Superior temporal gyrus (tissue), 1 donor: ENCODE data around the gene SERPINB13.
"Not testable (repeated sequence)": the region's sequence is repeated elsewhere in the genome, so short reads cannot be mapped to it uniquely, and the experiment has no call there.

Experiments
- DNase-seq: peaks from one replicate; pipeline ENCODE4 v3.0.0-alpha.2; 2016; ENCODE audit errors: extremely low spot score

SERPINB13 gene

DNA sequence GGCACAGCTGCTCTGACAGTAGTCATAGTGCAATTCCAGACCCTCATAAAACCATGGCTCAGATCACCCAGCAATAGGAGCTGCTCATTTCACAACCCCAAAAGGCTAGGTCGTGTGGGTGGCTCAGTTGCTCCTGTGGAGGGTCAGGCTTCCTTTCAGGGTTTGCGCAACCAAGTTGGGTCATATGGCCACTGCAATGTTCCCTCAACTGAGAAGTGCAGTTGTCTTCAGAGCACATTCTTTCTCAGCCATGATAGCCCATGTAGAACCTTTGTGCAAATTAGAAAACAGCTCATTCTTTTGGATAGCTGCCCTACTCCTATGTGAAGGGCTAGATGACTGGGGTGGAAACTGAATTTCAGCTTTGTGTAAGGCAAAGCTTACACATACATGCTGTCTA is 3.2 kb downstream of the SERPINB13 start:
- no peak for DNase-seq

DNA sequence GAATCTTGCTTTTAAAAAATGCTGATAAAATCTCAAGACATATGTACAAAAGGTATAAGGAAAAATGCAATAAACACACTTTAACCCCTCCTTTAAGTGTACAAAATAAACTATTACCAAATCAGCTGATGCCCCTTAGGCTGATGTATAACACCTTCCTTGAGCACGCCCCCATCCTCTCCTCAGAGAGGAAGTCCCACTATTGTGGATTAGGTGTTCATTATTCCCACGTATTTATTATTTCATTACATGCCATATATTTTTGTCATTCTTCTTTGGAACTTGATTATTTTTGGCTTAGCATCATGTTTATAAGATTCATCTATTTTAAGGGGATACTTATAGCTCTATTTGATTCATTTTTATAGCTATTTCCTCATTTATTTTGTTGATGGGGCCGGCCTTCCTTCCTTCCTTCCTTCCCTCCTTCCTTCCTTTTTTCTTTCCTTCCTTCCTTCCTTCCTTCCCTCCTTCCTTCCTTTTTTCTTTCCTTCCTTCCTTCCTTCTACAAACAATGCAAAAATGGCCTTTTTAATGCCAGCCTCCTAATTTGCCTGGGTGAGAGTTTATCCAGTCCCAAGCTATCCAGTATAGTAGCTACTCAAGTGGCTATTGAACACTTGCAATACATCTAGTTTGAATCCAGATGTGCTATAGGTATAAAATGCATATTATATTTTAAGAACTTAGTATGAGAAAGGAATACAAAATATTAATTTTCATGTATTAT is 4.0 kb downstream of the SERPINB13 start:
- no peak for DNase-seq

DNA sequence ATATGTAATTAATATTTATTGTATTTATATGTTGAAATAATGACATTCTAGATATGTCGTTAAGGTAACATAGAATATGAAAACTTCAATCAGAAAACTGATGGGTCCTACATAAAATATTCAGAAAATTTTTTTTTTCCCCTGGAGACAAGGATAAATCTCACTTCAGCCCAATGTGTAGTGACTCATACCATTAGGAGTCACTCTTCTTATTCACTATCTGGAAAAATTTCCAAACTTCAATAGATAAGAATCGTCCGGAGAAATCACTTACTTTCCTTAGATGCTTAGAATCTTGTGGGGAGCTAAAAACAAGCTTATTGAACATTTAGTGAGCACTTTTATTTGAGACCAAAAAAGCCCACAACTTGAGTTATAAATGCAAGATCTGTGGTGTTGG is 4.6 kb downstream of the SERPINB13 start:
- no peak for DNase-seq

DNA sequence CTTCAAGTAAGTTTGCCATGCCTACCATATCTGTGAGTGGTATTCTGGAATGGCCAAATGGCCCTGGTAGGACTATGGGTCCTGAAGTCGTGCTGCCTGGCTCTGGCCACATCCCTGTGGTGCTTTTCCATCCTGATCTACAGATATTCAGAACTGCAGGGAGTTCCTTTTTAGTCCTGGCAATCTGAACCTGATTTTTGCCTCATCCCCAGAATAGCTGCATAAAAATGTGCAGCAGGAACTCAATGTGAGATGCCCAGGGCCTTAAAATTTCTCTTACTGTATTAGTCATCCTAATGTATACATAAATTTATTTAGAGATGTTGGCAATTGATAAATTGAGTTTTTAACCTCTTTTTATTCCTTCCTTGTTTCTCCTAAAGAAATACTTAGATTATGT is 5.3 kb downstream of the SERPINB13 start:
- DNase-seq: no peak

- DNase-seq: no peak
These were observed 9.8 kb downstream of the SERPINB13 start for GRCh38 chr18:63596964-63597363.

- DNase-seq: no peak
These were observed 16.2 kb downstream of the SERPINB13 start for GRCh38 chr18:63603355-63603754.

GRCh38 chr18:63603772-63604171 is 16.6 kb downstream of the SERPINB13 start:
- DNase-seq: no peak

DNA sequence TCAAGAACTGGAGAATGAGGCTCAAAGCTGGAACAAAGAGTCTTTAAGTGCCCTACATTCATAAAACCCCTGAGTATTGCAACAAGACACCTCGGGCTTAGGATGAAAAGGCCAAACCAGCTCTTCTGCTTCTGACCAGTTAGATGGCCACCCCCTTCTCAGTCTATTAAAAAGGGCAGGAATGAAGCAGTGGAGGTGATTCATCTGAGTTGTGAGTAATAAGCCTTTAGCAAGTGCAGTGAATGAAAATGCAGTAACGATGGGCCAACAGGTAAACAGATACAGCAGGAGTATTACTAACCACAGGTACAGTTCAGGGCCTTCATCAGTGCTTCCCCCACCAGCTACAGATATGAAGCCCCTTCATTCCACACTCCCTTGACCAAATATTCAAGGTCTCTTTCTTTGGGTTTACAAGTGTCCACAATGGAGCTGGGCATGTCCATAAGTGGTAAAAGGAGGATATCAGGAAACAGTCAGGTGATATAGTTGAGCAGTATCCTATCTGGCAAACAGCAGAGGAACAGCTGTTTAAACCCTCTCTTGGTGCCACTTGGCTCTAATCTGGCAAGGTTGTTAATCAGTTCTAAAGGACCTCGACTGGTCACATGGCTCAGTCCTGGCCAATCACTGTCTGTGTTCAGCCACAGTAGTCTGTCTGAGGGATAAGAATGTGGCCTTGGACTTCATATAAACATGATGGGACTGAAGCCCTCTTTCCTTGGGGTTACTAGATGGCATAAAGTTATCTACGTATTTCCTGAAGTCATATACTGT is 17.8 kb downstream of the SERPINB13 start:
- DNase-seq: no peak

- no peak for DNase-seq
These were observed 19.4 kb downstream of the SERPINB13 start for GRCh38 chr18:63606526-63606925.

DNA sequence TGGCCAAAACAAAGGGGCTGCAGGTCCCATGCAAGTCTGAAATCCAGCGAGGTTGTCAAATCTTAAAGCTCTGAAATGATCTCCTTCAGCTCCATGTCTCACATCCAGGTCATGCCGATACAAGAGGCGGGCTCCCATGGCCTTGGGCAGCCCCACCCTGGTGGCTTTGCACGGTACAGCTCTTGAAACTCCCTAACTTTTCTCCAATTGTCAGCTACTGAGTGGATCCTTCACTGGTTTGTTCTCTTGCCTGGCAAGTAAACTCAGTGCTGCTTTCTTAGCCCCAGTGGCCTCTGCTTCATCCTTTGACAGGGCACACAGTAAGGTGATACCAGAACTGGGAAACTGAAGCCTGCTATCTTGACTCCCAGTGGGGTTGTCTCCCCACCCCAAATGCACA is 26.3 kb downstream of the SERPINB13 start:
- no peak for DNase-seq

- no peak for DNase-seq
These were observed 30.1 kb downstream of the SERPINB13 start for GRCh38 chr18:63617049-63617914.

DNA sequence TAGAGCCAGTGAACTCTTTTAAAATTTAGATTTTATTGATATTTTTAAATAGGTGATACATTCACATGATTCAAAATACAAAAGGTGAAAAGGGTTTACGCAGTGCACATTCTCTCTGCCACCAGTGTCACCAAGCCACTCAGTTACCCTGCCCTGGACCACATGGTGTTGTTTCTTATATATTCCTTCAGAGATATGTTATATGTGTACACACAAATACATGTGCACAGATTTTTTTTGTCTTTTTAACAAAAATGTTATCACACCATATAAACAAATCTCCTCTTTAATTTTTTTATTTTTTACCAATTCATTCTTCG is 30.7 kb downstream of the SERPINB13 start:
- no peak for DNase-seq

- no peak for DNase-seq
These were observed 32.5 kb downstream of the SERPINB13 start for GRCh38 chr18:63619661-63620060.

DNA sequence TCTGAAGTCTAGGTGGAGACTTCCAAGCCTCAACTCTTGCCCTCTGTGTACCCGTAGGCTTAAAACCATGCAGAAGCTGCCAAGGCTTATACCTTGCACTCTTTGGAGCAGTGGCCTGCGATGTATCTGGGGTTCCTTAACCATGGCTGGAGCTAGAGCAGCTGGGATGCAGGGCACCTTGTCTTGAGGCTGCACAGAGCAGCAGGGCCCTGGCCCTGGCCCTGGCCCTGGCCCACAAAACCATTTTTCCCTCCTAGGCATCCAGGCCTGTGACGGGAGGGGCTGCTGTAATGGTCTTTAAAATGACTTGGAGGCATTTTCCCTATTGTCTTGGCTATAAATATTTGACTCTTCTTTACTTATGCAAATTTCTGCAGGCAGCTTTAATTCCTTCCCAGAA is 37.7 kb downstream of the SERPINB13 start:
- DNase-seq: no peak

DNA sequence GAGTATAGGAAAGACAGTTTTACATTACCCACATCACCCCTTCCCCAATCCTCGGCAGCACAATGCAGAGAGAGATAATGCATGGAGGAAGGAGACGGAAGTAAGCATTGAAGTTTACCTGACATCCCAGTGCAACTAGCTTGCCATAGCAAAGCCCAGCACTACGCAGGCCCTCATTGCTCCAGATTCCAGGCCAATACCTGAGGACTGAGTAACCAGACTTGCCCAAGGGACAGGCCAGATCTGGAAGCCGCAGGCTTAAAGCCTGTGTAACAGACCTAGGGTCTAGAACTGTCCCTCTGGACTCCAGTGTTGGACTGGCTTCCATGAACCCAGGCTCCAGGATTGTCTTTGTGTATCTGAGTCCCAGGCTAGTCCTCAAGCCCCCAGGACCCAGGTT is 39.3 kb downstream of the SERPINB13 start:
- no peak for DNase-seq

- no peak for DNase-seq
These were observed 40.7 kb downstream of the SERPINB13 start for GRCh38 chr18:63627819-63628218.

DNA sequence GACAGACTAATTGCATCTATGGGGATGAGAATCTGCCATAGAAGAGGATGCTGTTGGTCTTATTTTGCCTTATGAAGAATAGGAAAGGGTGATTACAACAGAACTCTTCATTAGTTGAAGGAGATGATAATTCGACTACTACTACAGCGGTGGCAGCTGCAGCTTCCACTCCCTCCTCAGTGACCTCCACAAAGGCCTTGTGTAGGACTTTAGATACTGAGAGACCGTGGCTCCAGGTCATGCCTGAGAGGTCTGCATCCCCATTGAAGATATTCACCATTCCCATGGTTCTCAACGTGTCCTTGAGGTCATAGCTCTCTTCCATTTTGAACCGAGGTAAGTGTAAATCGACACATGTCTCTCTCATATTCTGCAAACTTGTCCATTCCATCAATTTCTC is 50.6 kb downstream of the SERPINB13 start:
- no peak for DNase-seq

DNA sequence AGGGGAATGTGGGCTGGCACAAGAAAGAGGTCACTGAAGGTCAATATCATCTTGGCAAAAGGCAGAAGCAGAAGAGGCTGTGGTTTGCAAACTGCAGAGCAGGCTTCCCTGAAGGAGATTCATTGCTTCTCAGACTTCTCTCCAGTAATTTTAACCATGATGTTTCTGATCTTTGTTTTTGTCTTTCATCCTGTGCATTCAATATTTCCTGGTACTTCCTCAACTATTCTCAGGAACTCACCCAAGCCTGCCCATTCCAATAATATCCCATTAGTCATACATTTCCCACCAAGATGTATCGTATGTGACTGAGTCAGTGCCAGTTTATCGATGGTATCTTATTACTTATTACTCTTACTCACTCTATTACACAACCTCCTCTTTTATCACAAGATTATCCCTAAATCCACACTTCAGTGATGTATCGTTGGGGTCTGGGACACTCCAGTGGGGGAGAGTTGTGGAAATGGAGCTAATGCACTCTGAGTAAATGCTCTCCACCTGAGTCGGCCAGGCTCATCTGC is 54.1 kb downstream of the SERPINB13 start:
- not testable (repeated sequence) for DNase-seq

GRCh38 chr18:63642668-63643356 is 55.7 kb downstream of the SERPINB13 start:
- DNase-seq: not testable (repeated sequence)

- DNase-seq: not testable (repeated sequence)
These were observed 57.0 kb downstream of the SERPINB13 start, which contains the start of gene SERPINB4 for GRCh38 chr18:63644142-63644541. Gene SERPINB4, minus strand, starts transcription at chr18:63644256. Its CDS starts 679 bp downstream, at chr18:63643577.

- not testable (repeated sequence) for DNase-seq
These were observed 57.6 kb downstream of the SERPINB13 start for GRCh38 chr18:63644694-63645093.
